GM19463 (cell line): ENCODE data around the gene RGS3.
A peak's percentile ranks its signal among the peaks of the same experiment; 100 is the strongest.

Experiments used
- ATAC-seq: cut with Tn5 transposase; IDR thresholded peaks from one replicate; pipeline ENCODE4 v1.9.1; 2021; ENCODE audit warnings: mild to moderate bottlenecking, moderate library complexity; ENCODE audit not compliant: unreplicated experiment

RGS3 gene

DNA sequence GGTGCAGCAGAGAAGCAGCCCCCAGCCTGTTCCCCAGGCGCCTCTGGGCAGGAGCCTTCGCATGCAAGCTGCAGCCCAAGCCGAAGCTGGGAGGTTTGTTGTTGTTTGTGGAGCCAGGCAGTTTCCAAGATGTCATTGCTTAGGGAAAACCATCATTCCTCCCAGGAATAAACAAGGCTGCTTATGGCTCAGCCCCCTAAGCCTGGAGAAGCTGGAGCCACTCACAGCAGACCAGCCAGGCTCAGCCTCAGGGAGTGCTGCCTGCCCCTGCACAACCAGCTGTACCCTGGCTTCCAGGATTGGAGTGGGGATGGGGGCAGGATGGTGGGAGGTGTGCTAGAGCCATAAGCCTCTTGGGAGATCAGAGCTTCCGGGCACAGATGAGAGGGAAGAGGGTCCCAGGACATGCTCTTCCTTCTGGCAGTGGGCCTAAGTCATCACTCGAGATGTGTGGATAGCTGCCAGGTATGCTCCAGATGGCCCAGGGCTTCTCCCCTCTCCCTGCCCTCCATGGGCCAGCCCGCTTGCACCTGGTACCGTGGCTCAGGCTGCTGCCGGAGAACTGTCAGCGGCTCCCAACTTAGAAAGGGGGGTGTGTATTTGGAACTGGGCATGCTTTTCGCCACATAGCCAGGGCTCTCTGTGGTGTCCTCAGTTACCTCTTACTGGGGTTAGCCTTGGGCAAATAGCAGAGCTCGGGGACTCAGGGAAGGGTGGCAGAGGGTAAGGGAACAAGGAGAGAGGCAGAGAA, 105.2 kb downstream of the RGS3 start:
- ATAC-seq: no peak

DNA sequence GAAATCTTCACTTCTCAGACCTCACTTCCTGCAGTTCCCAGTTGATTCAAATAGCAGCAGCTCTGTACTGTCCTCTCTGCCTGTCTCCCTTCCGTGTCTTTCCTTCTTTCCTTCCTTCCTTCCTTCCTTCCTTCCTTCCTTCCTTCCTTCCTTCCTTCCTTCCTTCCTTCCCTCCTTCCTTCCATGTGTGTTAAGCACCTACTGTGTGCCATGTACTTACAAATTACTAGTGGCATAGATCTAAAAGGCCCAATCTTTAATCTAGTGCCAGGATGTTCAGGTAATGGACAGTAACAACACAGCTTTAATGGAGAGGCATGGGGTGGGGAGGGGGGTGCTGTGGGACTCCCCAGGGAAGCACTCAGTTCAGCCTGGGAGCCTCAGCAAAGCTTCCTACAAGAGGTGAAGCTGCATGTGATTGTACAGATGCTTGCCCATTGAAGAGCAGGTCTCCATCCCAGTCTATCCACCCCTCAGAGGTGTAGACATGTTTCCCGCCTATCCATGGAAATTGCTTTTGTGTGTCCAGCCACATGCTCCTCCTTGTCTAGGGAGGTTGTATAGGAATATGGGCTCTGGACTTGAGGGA, 106.0 kb downstream of the RGS3 start:
- ATAC-seq: no peak

DNA sequence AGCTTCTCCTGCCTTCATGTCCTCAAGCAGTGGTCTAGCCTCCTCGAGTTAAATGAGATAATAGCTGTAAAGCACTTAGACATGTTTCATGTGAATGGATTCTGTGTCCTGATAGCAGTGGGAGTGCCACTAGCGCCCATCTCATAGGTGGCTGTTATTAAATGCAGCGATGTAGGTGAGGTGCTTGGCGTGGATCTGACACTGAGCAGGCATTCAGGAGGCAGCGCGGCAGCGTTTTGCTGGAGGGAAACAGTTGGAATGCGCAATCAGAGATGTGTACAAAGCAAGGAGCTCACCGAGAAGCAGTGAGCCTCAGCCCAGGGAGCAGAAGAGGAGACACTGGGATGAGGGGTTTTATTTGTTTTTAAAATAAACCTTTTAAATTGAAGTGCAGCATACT, 106.6 kb downstream of the RGS3 start:
- ATAC-seq: no peak

DNA sequence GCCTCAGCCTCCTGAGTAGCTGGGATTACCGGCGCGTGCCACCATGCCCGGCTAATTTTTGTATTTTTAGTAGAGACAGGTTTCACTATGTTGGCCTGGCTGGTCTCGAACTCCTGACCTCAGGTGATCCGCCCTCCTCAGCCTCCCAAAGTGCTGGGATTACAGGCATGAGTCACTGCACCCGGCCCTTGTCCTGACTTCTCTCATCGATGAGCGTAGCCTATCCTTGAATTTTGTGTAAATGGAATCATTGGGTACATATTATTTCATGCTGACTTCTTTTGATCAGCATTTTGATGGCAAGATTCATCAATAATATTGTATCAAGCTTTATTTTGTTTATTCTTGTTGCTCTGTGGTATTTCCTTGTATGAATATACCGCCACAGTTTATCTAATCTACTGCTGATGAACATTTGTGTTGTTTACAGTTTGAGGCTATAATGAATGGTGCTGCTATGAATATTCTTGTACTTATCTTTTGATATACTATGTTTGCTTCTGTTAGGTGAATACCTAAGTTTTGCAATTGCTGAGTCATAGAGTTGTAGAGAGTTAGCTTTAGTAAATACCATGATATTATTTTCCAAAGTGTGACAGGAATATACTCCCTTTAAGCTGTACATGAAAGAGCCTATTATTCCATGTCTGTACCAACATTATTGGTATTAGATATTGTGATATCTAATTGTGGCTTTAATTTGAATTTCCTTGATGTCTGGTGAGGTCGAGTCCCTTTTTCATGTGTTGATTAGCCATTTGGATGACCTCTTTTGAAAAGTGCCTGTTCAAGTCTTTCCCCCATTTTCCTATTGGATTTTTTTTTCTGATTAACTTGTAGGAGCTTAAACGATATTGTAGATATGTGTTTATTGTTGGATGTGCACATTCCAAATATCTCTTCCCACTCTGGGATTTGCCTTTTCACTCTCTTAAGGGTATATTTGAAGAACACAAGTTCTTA, 107.5 kb downstream of the RGS3 start:
- no peak for ATAC-seq

DNA sequence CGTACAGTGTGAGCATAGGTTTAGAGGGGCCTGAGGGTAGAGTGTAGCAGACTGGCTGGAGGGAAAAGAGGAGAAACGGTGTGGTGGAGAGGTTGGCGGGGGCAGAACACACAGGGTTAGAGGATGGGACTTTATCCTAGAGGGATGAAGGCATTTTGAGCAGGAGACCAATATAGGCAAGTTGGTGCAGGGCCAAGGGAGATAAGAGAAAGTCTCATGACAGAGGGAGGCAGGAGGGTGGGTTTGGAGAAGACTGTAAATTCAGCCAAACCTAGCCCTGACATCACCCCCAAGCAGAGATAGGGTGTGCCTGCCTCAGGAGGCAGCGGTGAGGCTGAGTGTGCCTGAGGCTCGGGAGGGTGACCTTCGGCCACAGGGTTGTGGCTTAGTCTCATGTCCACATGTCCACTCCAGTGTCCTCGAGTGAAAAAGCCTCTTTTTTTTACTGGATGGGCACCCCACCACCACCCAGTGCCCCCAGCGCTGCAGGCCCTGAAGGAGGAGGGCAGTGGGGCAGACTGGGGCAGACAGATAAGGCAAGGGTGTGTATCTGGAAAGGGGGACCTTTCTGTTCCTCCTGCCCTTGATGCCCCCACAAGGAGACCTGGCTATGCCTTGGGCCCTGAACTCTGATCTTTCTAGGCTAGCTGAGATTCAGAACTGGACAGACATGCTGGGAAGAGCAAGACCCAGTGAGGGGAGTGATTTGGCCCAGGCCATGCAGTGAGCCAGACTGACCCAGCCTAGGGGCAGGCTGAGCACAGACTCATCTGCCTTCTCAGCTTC, 108.7 kb downstream of the RGS3 start:
- ATAC-seq: no peak

DNA sequence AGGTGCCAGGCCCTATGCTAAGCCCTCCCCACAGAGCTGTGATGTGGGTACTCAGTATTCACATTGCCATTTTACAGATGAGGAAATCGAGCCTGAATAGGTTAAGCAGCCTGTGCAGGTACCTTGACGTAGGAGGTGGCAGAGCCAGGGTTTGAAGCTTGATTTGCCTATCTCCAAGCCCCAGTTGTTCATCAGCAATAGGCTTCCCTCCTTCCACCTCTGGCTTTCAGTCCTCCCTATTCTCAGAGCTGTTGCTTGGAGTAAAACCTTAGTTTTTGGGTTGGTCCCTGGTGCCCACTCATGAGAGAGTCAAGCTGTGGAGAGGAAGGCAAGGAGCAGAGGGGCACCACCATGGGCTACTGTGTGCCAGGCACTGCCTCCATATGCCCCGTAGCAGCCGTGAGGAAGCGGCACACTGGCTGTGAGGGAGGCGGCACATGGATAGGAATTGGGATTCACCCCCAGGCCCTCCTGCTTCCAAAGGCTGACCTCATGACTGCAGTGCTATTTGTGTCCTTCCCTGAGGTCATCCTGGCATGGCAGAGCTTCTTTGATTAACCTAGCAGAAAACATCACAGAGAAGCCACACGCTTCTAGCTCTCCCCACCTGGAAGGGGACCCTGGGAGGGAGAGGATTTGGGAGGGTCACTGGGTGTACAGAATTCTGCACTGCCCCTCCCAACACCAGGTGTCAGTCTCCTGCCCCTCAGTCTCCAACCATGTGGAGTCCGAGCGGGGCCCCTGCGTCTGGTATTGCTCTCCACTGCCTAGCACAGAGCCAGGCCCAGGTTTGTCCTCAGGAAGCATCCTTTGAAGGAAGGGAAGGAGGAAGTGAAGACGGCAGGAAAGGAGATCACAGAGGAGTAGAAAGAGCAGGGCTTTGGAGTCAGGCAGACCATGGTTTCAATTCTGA, 109.8 kb downstream of the RGS3 start:
- ATAC-seq: no peak

DNA sequence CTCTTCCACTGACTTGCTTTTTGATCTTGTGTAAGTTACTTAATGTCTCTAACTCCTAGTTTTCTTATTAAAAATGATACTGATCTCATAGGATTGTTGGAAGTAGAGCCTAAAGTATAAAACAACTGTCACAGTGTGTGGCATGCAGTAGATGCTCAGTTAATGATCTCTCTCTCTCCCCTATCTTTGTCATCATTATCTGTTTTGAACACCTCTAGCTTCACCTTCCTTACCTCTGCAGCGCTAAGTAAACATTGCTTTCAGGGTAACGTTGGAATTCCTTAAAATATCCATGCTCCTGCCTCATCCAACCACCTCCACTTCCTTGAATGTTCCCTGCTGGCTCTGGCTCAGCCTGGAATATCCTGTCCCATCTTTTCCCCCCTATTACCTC, 110.4 kb downstream of the RGS3 start:
- ATAC-seq: no peak

DNA sequence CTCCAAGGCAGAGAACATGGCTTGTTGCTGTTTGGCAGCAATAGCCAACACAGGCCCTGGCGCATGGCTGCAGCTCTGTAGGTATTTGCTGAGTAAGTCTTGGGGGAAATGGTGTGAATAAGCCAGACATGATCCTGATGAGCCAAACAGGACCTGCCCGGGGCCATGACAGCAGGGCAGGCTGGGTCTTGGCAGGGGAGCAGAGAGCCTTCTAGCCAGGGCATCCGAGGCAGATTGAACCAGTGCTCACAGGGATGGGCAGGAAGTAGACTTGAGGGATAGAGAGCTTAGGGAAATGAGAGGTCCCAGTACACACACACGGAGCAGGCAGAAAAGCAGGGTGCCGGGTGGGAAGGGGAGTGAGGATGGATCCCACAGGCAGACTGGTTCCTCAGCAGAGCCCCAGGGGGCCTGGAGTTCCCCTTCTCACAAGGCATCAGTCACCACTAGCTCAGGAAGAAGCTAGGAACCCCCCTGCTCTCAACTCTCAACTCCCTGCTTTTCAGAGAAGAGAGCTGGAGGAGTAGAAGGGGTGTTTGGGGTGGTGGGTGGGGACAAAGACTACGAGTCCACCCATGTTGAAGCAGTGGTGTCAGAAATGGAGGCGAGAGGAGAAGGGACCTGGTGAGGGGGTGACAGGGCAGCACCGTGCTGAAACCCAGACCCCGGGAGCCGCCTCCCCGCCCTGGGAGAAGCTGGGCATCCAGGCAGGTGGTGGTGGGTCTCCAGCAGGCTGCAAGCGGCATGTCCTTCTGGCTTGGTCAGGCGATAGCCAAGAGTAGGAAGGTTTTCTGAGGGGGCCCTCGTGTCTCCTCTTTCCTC, 111.1 kb downstream of the RGS3 start:
- no peak for ATAC-seq

DNA sequence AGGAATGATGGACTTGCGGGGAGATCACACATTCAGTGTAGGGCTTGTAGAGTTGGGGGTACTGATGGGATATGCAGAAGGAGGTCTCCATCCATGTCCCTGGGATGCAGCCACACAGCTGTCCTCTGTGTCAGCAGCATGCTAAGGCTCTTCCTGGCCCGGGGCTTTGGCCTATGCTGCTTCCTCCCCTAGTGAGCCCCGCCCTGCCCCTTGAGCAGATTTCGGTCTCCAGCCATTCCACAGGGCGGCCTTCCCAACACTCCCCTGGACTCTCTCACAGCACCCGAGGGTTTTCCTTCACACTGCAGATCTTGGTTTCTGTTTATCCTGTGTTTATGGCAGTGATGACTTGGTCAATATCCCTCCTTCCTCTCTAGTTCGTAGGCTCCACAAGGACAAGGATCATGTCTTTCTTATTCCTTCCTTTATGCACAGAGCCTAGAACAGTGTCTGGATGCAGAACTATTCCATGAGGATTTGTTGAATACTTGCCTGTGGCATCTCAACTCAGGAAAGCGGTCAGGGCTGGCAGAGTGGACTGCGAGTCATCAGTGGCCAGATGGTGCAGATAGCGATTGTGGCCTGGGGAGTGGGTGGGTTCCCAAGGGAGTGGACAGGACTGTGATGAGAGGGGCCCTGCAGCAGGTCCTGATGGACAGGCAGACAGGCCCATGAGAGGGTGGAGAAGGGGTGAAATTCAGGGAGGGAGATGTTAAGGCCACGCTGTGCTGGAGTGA, 114.2 kb downstream of the RGS3 start:
- ATAC-seq: no peak

DNA sequence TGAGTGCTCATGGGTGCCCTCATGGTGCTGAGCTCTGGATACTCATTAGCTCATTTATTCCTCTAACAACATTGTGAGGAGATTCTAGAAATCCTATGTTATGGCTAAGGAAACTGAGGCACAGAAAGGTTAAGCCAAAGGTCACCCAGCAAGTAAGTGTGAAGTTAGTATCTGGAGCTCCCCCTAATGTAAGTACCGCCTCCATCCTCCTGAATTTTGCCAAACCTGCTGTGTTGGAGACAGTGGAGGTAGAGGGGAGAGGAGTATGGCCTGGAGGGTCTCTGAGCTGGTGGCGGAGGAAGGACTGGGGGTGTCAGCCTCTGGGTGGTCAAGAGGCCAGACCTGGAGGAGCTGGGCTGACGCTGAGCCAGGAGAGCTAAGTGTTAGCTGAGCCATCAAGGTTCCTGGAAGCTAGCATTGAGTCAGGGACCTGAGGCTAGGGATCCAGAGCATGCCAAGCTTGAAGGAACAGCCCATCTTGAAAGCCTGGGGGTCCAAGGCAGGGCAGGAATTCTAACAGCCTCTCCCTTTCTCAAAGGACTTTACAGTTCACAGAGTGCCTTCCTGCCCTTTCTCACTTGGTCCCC, 114.8 kb downstream of the RGS3 start:
- no peak for ATAC-seq

DNA sequence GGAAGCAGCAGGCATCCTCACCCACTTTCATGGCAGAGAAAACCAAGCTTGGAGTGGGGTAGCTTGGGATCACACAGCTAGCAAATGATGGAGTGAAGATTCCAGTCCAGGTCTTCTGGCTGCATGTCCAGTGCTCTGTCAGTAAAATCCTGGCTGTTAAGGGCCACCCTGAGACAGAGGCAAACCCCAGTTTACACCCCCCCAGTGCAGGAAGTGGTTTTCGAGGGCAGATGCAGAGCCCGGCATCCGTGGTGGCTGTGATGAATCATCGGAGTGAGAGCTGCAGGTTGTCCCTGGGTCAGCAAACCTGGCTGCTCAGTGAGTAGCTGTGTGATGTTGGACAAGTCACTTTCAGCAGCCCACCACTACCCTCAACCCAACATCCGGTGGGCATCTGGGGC, 115.4 kb downstream of the RGS3 start:
- peak; percentile 48 for ATAC-seq

DNA sequence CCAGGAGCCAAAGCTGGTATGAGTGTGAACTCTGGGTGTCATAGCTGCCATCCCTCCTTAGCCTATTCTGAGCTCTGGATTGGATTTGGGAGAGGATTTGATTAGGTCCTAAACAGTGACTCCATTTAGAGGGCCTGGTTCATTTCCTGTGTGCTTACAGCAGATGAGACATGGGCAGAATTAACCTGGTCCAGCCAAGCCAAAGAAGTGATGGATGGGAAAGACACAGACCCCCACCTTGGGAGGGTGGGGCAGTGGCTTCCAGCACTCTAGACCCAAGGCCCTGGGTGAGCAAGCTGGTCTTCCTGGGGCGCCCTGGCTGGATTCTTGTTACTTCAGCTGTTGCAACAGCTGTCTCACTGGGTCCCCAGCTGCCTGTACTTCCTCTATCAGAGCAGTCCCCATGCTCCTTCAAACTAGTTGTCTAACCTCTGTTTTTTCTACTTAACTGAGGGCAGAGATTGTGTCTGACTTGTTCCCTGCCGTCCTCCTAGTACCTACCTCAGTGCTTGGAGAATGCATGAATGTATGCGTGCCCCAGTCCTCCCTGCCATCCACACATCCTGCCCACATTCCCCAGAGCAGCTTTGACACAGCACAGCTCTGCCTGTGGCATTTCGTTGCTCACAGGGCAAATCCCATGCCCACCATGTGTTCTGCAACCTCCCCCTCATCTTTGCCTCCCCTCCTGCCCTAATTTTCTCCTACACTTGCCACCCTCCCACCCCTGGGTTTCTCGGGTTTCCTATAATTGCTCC, 115.9 kb downstream of the RGS3 start:
- peak; percentile 9 for ATAC-seq

DNA sequence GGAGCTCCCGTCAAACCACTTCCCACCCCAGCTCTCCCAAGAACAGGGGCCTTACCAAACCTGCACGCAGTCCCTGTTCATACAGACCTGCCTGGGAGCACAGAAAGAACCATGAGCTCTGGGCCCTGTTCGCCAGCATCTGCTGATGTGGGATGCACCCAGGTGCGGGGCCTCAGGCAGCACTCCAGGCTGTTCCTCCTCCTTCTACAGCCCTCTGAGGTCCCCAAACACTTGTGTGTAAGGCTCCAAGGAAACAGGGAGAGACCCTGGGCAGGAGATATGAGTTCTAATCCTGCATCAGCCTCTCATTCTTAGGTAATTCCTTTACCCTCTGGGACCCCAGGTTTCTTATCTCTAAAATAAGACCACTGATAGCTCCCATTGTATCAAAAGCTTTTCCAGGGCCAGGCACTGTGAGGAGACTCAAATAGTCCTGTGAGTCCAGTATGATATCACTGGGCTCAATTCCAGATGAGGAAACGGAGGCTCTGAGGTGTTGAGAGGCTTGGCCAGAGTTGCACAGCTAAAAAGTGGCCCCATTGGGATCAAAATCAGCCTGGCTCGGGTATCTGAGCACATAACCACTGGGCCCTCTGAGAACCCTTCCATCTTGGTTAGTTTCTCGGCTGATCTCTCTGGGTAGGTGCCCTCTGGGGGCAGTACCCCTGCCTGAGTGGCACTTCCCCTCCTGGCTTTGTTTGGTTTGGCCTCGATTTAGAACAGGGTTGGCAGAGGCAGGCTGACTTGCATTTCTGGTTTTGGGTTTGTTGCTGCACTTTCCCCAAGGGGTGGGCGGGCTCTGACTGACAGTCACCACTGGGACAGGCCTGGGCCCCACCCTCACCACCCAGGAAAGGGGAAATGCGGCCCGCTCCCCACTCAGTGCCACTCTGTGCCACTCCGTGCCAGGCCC, 116.8 kb downstream of the RGS3 start:
- no peak for ATAC-seq

DNA sequence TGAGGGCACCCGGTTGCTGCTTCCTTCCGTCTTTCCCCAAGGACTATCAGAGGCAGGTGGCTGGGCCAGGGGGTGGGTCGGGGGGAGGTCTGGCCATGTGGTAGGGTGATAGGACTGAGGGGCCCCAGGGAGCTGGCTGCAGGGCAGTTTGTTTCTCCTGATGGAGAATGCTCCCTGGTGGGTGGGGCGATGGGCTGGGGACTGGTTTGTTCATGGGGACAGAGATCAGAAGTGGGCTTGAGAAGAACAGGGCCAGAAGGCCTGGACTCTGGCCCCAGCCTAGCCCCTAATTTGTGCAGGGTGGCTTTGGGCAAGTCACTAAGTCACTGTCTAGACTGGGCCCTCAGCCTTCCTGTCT, 117.4 kb downstream of the RGS3 start:
- no peak for ATAC-seq

DNA sequence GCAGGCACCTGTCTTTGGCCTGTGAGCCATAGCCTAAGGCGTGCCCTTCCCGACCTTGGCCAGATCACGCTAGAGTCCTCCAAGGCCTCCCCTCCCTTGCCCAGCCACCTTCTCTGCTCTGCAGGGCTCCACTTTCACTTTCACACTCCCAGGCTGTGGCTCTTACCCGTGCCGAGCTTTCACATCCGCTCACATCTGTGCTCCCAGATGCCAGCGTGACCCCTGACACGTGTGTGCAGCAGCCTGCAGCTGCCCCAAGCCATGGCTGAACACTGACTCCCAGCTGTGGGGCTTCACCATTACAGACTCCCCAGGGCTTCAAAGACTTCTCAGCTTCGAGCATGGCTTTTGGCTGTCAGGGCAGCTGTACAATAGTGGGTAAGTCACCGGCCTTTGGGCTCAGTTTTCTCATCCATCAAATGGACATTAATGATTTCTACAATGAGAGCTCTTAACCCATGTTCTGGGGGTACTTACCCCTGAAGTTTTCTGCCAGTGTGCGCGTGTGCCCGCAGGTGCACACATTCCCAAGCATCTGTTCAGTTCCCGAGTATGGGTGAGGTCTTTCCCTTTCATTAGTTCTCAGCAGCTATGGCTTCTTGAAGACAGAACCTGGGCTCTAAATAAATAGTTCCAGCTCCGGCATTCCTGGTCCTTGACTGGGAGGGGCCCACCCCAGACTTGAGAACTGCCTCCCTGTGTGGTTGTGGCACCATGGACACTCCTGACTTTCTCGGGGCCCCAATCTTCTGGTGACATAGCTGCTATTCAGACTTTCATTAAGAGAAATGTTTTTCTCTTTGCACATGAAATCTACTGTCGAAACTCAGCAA, 118.6 kb downstream of the RGS3 start:
- peak; percentile 81 for ATAC-seq
